Activated T-cell treated with anti-CD3 and anti-CD28 coated beads for 48 hours (primary cell): Measurements from ENCODE around the gene GLIS2.
"Not testable (repeated sequence)": the region's sequence is repeated elsewhere in the genome, so short reads cannot be mapped to it uniquely, and the experiment has no call there.

Source experiments
- DNase-seq: peaks from one replicate; pipeline ENCODE4 v3.0.0-alpha.2; 2020; ENCODE audit warnings: low read depth

Gene GLIS2

DNA sequence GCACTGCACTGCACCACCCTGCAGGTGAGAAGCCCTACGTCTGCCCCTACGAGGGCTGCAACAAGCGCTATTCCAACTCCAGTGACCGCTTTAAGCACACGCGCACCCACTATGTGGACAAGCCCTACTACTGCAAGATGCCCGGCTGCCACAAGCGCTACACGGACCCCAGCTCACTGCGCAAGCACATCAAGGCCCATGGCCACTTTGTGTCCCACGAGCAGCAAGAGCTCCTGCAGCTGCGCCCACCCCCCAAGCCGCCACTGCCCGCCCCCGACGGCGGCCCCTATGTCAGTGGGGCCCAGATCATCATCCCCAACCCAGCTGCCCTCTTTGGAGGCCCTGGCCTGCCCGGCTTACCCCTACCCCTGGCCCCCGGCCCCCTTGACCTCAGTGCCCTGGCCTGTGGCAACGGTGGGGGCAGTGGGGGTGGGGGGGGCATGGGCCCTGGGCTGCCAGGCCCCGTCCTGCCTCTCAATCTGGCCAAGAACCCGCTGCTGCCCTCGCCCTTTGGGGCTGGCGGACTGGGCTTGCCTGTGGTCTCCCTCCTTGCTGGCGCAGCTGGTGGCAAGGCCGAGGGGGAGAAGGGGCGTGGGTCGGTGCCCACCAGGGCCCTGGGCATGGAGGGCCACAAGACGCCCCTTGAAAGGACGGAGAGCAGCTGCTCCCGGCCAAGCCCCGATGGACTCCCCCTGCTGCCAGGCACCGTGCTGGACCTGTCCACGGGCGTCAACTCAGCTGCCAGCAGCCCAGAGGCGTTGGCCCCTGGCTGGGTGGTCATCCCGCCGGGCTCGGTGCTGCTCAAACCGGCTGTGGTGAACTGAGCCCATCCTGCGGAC, 21.1 kb downstream of the GLIS2 start:
- DNase-seq = no peak

- no peak for DNase-seq
These were observed 21.7 kb downstream of the GLIS2 start for GRCh38 chr16:4337540-4338088.

DNA sequence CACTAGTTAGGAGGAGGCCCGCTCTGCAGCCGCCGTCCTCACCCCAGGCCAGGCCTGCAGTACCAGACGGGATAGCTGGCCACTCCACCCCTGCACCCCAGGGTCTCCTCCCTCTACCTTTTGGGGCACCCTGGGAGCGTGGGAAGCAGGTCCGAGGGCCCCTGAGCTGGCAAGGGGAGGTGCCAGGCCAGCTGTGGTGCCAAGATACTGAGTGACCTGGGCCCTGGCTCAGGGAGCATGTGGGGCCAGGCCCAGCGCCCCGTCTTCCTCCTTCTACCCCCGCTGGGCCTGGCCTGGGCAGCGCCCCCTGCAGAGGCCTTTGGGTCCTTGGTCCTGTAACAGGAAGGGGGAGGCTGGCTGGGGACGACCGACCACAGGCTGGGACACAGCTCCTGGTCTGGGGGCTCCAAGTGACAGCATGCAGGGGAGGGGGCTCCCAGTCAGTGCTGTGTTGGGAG, 22.3 kb downstream of the GLIS2 start:
- DNase-seq = no peak

DNA sequence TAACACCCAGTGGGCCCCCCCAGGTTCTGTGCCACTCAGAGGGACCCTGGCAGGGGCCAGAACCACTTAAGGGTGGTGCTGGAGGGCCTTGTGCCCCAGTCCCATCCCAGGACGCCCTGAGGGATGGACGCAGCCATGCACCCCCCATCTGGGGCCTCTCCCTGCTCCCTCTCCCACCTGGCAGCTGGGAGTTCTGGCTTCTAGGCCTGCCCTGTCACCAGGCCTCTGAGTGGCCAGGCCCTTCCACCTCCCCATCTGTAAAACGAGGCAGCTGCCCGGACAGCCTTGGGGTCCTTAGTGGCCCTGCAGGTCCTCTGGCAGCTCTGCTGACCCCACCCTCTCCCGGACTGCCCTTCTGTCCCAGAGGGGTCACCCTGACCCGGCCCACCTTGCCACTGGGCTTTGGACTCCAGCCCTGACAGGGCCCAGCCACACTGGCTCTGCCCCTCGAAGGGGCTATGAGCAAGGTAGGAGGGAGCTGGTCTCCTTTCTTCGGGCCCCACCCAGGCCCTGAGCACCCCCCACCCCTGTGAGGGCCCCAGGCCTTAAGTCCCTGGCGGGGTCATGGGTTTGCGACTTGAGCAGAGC, 22.9 kb downstream of the GLIS2 start:
- DNase-seq = no peak

DNA sequence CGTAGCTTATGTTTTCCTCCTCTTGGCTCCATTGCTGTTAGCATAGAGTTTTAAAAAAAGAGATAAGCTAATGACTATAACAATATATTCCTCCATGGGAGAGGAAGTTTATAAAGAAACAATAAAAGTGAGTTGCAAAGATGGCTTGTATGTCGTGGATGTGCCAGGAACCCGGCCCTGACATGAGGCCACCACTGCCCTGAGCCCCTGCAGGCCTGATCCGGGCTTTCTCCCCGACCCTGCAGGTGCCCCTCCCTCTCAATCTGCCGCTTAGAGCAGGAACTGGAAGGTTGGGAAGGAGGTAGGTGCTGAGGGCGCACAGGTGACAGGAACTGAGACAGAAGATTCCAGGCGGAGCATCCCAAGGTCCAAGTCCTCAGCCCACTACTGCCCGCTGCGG, 23.6 kb downstream of the GLIS2 start:
- DNase-seq = no peak

DNA sequence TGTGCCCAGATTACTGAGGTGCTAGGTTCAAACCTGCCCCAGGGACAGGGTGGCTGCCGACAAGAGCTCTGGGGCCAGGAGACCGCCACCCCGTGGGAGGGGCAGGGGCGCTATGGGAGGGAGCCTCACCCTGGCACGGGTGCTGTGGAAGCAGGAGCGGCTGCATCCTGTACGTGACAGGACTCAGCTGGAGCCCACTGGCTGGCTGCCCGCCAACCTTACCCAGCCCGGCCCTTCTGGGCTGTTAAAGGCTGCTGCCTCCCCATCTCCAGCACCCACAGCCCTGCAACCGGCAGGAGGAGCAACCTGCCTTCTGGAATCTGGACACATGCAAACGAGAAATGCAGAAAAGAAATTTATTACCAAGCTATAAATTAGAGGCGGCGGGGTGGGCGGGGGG, 24.0 kb downstream of the GLIS2 start:
- no peak for DNase-seq

DNA sequence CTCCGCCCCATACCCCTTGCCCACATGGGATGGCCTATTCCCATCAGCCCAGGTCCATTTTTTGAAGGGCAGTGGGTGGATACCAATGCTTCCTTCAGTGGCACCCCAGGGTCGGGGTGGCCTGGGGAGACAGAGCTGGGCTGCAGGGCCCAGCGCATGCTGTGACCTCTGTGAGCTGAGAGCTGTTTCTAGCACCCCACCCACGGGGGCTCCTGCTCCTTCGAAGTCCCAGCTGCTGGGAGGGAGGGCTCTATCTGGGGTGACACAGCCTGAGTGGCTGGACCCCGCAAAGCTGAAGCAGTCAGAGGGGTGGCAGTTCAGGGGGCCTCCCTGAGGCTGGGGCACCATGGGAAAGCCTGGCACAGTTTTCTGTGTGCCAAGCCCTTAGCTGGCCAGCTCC, 24.6 kb downstream of the GLIS2 start:
- no peak for DNase-seq

GRCh38 chr16:4341250-4341649, 25.4 kb downstream of the GLIS2 start:
- no peak for DNase-seq

DNA sequence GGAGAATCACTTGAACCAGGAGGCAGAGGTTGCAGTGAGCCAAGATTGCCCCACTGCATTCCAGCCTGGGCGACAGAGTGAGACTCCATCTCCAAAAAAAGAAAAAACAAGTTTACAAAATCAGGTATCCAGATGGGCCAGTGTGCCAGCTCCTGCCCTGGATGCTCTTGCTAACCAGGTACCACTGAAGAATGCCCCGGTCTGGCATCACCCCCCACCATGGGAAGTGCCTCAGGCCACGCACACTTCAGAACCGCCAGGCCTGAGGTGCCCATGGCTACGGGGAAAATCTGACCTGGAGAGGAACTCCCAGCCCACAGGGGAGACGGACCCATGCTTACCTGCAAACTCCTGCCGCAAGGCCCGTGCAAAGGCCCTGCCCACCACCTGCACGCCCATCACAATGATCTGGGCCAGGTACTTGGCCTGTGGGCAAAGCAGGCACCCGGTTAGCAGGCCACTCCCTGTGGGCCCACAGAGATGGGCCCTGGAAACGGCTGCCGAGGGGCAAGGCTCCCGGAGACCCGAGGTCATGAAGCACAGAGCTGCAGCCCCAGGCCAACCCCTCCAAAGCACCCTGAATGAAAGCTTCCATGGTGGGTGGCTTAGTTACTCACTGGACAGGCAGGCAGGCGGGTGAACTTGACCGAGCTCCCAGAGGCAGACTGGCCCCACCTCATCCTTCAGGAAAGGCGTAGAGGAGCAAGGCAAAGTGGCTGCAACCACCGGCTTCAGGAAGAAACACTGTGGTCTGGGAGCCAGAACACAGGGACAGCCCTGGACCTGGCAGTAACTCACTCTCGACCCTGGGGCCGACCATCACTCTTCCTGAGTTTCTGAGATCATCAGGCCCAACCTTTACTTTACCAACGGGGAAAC, 27.2 kb downstream of the GLIS2 start:
- no peak for DNase-seq

DNA sequence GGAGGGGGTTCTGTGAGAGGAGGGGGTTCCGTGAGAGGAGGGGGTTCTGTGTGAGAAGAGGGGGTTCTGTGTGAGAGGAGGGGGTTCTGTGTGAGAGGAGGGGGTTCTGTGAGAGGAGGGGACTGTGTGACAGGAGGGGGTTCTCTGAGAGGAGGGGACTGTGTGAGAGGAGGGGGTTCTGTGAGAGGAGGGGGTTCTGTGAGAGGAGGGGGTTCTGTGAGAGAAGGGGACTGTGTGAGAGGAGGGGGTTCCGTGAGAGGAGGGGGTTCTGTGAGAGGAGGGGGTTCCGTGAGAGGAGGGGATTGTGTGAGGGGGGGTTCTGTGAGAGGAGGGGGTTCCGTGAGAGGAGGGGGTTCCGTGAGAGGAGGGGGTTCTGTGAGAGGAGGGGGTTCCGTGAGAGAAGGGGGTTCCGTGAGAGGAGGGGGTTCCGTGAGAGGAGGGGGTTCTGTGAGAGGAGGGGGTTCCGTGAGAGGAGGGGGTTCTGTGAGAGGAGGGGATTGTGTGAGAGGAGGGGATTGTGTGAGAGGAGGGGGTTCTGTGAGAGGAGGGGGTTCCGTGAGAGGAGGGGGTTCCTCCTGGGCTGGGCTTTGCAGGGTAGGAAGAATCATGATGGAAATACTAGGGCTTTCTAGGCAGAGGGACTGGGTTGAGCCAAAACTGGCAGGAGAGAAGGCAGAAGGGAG, 28.6 kb downstream of the GLIS2 start:
- DNase-seq = not testable (repeated sequence)

GRCh38 chr16:4344983-4345835, 29.3 kb downstream of the GLIS2 start:
- no peak for DNase-seq

DNA sequence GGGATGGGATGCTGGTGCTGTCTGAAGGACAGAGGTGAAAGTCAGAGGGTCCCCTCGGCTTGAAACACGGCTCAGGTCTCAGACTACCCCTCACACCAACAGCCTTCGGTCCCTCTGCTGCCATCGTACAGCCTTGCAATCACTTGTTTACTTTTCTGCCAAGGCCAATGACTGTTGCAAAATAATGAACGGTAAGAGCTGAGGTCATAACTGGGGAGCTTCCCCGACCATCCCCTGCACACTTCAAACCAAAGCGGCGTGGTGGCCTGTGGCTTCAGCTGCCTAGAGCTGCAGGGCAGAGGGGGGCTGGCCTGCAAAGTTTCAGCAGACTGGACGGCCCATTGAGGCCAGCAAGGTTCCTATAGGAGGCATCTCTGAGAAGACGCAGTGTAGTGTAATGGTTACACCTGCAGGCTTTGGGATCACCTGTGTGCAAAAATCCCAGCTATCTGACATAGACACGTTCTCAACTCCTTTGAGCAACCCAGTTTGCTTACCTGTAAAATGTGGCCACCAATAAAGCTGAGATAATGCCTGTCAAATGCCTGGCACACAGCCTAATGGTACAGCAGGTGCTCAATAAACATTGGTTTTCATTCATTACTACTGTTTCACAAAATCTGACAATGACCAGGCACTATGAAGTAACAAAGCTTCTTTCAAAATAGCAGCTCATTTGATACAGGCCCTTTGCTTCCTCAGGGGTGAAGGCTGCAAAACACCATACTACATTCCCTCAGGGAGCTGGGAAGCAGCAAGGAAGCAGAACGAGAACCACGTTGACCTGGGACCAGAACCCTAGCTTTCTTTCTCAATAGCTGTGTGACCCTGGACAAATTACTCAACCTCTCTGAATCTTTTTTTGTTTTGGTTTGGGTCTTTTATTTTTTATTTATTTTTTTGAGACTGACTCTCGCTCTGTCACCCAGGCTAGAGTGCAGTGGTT, 30.2 kb downstream of the GLIS2 start:
- no peak for DNase-seq

- no peak for DNase-seq
These were observed 31.1 kb downstream of the GLIS2 start for GRCh38 chr16:4347010-4347409.

- DNase-seq = no peak
These were observed 32.1 kb downstream of the GLIS2 start for GRCh38 chr16:4347765-4348509.

- no peak for DNase-seq
These were observed 33.5 kb downstream of the GLIS2 start for GRCh38 chr16:4349332-4349731.

DNA sequence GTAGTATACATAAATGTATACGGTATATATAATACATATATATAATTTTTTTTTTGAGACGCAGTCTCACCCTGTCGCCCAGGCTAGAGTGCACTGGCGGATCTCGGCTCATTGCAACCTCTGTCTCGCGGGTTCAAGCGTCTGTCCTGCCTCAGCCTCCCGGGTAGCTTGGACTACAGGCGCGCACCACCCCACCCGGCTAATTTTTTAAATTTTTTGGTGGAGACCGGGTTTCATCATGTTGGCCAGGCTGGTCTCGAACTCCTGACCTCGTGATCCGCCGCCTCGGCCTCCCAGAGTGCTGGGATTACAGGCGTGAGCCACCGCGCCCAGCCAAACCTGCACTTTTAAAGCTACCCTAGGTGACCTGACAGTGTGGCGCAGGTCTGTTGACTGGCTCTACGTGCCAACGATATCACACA, 34.5 kb downstream of the GLIS2 start:
- DNase-seq = no peak

DNA sequence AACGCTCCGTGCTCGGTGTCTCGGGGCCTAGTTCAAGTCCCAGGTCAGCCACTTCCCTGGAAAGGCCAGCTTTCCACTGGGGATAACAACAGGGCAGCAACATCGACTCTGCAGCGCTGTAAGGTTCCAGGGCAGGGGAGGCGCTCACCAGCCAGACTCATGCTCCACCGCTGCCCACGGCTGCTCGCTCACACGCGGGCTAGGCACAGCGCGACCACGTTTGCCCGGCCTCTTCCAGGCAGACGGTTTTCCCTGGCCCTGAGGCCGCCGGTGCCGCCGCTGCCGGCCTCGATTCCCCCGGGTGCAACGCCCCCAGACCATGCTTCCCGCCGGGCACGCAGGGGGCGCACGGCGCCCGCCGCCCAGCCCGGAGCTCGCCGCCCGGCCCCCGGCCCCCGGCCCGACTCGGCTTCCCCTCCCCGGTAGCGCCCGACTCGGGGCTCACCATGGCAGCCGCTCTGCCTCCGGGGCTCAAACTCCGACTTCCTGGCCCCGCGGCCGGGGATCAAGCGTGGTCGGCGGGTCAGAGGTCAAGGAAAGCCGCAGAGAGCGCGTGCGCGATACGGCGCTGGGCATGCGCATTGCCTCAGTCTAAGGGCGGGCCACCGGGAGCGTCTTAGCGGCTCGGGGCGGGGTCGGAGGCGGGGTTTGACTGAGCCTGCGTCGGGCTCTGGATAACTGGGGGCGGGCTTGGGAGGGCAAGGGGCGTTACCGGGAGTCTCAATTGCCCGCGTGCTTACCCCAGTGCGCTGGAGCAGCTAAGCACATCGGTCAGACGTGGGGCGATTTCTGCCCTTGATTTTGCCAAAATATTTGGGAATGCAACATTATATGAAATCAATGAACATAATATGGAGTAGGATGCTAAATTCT, 35.2 kb downstream of the GLIS2 start, which contains the start of gene PAM16:
Gene PAM16, minus strand, starts transcription at position 535 of the 873 bp plus-strand sequence. Its CDS starts 87 bp downstream, at position 448.
- DNase-seq = peak; percentile 99

DNA sequence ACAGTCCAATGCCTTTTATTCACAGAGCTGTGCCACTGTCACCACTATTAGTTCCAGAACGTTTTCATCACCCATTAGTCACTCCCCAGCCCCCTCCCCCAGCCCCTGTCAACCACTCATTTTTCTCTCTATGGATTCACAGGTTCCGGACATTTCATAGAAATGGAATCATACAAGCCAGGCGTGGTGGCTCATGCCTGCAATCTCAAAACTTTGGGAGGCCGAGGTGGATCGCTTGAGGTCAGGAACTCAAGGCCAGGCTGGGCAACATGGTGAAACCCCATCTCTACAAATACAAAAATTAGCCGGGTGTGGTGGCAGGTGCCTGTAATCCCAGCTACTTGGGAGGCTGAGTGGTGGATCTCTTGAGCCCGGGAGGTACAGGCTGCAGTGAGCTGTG, 36.0 kb downstream of the GLIS2 start:
- DNase-seq = no peak
